Ovary (tissue), 3 donors: ENCODE data around the gene ADAMTS13.

Experiments
- CTCF ChIP-seq, 3 donors: fragments of 450-650 bp in 2 of 3; fragments of 200-600 bp in 1 of 3; IDR thresholded peaks; one replicate each; pipeline versions ENCODE4 v1.5.1 to v1.8.0; 2016 to 2022; ENCODE audit warnings: antibody characterized with exemption in 3 of 3, mild to moderate bottlenecking in 1 of 3
- EP300 ChIP-seq: sonication (generic); formaldehyde crosslinking; IDR thresholded peaks from one replicate; pipeline ENCODE4 v1.6.1; 2017; ENCODE audit warnings: antibody characterized with exemption
- POLR2A ChIP-seq: fragments of 450-650 bp; IDR thresholded peaks from one replicate; pipeline ENCODE4 v1.6.1; 2017; ENCODE audit warnings: antibody characterized with exemption, mild to moderate bottlenecking, moderate library complexity
- donor health status: DM: no; HTN: no; CAD: no.

- TF ChIP-seq POLR2A: no peak
- TF ChIP-seq CTCF (IDR thresholded peaks at IDR 0.05): no peak
- TF ChIP-seq EP300: no peak
Measured at GRCh38 chr9:133471551-133472276, 49.5 kb downstream of the ADAMTS13 start.
